ENCODE results near the gene ANGPTL7.

- no peak for TF ChIP-seq CTCF (IDR thresholded peaks at IDR 0.05)
- no peak for TF ChIP-seq POLR2AphosphoS5 (IDR thresholded peaks at IDR 0.05)
Observed at GRCh38 chr1:11151826-11152612, 37.1 kb upstream of the ANGPTL7 start.

All from breast epithelium (tissue), 3 donors.